ENCODE data around the gene PELI2.

The PELI2 gene

DNA sequence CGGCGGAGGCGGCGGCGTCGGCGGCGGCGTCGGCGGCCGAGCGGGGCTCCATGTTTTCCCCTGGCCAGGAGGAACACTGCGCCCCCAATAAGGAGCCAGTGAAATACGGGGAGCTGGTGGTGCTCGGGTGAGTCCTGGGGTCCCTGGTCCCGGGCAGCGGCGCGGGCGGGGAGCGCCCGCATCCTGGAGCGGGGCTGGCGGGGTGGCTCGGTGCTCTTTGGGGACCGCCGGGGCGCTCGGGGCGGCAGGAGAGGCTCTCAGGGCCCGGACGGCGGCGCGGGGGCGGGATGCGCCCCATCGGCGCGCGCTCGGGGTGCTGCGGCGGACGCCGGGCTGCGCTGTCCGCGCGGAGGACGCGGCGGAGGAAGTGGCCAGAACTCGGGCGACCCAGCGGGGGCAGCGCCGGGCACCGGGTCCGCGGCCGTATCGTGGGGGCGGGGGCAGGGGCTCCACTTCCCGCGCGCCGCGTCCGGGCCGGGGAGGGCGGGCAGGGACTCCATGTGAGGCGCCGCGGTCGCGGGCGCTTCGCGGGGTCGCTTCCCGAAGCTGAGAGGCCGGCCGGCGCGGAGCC lies 485 bp downstream of the PELI2 start:
- DNase-seq = peak in 27 of 58 donors; percentile 18 to 64 (median 52)

DNA sequence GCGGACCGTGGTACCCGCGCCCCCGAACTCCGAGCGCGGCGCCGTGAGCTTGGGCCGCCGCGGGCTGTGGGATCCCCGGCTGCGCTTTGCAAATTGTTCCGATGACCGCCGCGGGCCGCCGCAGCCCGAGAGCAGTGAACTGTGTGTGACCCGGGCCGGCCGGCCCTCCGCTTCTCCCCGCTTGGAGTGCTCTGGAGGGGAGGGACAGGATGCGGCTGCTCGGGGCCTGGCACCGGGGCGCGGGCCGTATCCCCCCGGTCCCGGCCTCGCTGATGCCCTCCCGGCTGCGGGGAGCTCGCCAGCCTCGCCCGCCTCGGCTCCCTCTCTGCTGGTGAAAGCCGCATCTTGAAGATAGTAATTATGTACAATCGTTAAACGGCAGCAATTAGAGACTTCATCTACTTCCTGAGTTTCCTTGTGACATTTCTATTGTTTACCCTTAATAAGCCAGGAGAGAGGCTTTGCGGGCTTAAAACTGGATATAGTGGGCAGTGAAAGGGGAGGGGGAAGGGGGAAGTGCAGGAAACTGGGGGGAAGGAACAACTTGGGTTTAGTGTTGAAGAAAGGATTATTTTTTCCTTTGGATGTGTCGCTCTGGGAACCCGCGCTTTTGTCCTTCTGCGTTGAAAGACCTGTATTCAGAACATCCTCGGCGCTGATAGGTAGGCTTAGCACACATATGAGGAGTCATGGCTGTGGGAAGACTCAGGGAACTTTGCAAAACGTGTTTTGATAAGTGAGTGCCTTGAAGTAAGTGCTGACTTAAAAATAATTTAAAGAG lies 1.2 kb downstream of the PELI2 start:
- peak in 37 of 58 donors; percentile 9 to 64 (median 42) for DNase-seq

DNA sequence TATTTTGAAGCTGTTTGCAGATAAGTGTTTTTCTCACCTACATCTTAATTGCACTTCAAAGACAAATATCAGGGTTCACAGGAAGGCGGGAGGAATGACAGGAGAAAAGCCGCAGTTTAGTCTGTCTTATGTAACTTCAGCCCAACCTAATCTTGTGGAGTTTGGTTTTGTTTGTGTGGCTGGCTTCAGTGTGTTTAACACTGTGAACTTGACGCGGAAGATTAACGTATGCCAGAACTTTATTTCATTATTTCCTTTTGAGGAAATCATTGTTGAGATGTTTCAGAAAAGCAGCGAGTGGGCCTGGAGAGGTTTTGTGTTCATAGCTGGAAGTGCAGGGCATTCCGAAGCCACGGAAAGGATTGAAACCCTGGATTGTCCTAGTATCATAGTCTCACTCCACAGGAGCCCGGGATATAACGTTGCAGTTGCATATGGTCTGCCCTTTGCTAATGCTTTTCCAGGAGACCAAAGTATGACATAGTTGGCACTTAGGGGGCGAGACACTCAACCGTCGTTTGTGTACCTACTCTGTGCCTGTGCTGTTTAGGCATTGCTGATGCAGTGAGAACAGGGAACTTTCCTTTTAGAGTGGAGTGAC lies 2.0 kb downstream of the PELI2 start:
- peak in 1 of 58 donors; percentile 16 for DNase-seq

DNA sequence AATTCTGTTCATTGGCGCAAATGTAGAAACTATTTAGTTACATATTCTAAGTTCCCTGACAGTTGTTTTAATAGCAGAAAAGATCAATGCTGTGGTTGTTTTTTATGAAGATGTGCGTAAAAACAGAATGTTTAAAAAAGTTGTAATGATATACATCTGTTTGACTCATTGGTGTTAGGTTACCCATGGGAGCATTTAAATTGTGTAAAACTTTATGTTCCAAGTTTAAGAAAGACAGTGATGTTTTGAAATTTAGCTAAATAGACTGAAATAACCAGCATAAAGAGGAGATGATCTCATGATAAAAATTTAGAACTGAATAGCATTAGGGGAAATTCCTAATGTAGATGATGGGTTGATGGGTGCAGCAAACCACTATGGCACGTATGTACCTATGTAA lies 3.6 kb downstream of the PELI2 start:
- no peak for DNase-seq

DNA sequence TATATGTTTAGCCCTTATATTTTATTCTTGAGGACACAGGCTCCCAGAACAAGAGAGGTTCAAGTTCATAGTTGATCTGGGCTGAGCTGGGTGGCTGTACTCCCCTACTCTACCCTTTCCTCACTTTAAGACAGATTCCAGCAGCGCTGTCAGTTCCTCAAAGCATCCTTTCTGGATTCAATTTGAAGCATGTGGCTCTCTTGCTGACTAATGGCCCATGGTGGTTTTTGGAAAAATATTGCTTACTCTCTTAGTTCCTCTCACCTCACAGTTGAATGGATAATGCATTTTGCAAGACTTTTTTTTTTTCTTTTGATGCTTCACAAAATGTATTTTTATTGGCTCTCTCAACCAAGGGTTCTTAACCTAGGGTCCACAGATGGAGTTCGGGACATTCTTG lies 4.1 kb downstream of the PELI2 start:
- DNase-seq = no peak

DNA sequence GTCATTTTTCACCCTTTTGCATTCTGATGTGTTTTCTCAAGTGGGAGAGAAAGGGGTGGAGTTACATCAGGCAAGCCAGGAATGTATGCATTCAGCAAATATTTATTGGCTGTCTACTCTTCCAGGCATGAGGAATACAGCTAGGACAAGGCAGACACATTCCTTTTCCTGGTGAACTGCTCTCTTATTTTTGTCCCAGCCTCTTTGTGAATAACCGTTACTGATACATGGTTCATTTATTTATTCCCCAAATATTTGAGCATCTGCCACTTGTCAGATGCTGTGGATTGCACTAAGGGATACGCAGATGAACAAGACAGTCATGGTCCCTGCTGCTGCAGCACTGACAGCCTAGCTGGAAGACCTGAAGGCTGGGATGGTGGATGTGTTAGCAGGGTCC lies 6.1 kb downstream of the PELI2 start:
- no peak for DNase-seq

DNA sequence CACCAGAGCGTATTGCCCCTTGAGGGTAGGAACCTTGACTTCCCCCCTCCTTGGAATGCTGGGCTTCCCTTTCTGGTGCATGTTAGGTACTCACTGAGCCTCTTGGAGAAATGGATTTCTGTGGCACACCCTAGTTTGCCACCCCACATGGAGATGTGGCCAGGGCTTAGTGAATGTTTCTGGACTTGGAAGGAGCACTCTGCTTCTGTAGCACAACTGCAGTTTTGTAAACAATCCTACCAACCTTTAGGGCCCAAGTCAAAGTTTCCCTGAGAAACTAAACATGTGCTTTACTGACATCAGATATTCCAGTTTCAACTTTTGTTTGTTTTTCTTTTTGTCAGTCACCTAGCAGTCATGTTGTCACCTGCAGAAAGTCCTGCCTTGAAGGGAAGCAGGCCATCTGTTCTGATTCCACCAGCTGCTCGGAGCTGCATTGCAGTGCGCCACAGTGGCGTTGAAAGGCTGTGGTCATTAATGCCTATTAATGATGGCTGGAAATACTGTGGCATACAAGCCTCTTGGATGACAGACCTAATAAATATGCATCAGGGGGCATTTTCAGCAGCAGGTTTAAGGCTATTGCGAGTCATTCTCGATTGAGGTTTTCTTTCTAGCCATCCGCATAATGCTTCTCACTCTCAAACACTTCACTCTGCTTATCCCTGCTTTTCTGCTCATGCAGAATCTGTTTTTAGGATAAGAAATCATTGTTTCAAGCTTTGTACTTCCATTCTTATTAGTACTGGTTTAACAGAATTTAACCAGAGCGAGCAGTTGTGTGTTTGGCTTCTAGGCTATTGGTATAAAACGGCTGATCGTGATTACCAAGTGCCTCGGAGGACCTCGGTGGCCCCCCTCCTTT lies 7.8 kb downstream of the PELI2 start:
- DNase-seq = no peak

DNA sequence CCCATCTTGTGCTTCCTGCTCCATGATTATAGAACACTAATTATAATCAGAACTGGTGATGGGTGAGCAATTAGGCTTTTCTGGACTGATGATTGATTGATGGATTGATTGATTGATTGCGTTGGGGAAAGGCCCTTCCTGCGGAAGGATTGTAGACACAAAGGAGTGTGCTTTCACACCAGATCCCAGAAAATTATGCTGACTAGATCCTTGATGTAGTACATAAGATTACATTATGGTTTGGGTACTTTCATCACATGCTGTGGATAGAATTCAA lies 8.4 kb downstream of the PELI2 start:
- DNase-seq = no peak

DNA sequence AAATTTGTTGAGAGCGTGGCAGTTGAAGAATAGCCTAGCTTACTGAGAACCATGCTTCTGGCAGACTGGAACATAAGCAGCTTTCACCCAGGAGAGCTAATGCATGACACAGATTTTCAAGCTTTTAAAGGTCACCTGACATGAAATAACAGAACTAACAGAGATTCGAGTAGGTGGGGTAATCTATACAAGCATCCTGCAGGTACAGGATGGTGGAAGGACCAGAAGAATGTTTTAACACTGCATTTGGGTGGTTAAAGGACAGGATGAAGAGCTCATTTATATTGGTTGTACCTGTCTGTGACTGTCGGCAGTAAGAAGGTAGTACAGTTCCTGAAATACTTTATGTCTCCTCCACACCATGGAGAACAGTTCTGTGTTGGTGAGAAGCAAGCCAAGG lies 8.9 kb downstream of the PELI2 start:
- no peak for DNase-seq

DNA sequence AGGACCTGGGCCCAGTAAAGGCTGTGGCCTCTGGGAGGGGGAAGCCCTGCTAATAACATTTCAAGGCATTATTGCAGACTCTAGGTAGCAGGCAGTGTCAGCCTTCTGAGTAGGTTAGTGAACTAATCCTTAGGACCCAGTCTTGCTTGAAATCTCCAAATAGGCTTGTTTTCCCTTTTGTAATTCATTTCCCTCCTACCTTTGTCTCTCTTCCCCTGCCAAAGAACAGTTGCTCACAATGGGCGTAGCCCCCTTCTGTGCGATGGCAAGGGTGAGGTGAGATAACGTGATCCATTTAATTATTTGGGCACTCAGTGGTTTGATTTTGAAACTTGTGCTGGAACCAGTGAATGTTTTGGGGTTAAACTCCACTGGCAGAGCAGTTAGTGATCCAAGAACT lies 10.9 kb downstream of the PELI2 start:
- no peak for DNase-seq

DNA sequence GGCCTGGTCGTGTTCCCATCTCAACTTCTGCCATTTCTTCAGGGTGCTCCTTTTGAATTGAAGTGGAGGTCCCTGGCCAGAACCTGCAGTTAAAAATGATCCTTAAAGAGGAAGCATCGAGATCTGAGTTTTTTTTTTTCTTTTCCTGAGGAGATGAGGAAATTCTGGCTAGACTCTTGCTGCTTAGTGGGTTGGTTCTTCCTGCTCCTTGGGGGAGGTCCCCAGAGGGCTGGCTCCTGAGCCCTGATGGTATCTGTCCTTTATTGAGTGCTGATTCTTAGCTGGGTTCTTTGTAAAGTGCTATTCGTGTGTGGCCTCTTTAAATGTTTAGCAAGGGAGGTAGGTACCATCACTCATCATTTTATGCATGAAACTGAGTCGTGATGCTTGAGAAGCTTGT lies 11.7 kb downstream of the PELI2 start:
- DNase-seq = no peak

DNA sequence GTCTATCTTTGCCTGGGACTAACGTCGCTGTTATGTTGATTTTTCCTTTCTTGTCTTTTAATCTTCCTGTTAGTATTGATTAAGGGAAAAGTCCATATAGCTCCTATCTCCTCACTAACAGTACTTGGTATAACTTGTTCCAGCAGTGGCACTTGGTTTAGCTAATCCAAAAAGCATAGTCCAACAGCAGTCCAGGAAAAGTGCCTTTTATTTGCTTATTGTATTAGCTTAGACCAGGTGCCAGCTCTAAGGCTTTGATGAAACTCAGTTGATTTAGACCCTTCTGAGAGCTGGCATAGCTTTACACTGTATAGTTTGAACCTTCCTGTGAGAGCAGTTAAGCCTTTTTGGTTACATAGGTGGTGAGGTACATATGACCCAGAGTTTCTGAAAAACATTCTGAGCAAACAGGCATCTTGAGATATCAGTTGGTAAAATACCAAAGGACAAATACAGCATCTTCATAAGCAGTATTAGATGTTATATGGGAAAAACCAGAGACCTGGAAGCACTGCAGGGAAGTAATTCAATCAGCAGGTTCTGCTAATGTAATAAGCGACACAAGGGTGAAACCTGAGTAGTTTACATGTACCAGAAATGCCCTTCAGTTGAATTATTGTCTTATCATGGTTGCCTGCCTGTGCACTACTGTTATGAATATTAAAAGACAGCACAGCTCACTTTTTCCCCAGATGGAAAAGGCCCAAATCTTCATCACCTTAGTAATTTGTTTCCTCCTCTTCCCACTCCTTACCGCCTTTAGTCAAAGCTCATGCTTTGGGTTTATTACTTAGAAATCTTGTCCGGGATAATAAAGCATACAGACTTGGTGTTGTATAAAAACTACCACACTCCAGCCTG lies 13.0 kb downstream of the PELI2 start:
- no peak for DNase-seq

DNA sequence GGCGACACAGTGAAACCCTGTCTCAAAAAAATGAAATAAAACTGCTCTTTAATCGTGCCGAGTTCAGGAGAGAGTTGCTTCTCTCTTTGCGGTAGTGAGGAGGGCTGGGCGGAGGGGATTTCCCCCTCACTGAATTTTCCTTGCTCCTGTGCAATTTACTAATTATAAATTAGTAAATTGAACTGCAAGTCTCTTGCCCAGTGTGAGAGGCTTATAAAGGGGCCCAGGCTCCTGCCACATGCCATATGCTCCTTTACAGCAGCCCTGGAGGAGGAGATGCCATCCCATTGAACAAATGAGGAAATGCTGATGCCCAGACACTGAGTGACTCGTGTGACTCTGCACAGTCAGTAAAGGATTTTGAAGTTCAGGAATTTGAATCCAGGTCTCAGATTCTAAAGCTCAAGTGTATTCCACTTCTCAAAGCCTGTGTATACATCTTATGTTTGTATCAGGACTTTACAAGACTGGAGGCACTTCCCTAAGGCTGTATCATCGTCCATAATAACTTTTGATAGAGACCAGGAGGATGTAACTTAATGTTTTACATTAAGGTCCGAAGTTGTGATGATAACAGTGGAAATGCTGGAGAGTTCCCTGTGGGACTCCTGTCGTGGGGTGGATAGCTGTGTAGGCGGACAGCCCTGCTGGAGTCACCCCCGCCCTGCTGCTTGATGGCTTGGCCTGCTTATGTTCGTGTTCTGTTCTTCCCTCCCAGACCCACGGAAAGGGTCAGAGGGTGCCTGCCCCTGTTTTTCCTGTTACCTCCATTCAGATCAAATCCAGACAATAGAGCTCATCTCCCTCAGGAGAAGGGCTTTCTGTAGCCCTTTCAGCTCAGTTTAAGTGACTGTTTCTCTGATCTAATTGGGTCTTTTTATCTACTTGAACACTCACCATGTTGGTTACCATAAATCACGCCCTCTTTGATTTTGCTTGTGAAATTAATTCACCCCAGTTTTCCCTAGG lies 13.9 kb downstream of the PELI2 start:
- DNase-seq = no peak

DNA sequence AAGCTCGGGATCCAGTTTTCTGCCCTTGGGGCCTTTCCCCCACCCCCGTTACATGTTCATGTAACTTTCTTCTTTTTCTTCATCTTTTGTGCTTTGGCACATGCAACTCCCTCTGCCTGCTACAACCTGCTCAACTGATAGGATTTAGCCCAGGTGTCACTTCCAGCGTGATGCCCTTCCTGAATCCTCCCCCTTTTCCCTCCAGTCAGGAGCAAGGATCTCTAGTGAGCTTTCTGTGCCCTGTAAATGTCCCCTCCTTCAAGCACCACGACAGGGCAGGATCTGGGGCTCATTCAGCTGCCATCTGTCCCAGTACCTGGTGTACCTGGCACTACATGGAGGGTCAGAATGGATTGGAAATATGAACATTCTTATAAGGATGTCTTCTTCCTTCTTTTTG lies 15.3 kb downstream of the PELI2 start:
- DNase-seq = no peak

DNA sequence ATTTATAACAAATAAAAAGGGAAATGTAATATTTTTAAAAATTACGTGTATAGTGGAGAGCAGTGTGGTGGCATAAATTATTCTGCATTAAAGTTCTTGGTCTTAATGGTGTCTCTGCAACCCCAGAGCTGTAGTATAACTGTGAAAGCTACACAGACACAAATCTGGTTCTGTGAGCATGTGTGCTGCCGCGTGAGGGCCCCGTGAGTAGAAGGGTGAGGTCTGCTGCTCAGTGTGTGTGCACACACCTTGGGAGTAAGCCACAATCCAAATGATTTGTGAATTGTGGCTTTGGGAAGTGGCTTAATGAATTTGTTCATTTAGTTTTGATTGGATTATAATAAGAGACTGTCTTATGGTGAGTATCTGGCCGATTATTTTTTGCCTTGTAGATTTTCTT lies 16.8 kb downstream of the PELI2 start:
- DNase-seq = no peak

DNA sequence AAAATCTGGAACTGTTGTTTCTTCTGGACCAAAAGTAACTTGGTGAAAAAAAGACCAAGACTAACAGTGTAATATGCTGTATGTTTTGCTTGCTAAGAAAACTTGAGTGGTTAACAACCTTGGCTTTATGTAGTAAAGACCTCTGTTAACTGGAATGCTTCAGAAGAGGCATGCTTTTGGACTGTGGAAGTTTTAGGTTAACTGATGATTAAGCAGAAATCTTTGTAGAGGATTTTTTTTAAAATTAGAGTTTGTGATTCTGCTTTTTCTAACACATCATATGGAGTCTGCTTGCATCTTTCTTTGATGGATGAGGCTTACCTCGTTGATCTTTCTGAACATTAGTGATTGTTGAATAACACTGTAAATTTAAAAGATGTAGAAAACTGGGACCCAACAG lies 17.5 kb downstream of the PELI2 start:
- no peak for DNase-seq

DNA sequence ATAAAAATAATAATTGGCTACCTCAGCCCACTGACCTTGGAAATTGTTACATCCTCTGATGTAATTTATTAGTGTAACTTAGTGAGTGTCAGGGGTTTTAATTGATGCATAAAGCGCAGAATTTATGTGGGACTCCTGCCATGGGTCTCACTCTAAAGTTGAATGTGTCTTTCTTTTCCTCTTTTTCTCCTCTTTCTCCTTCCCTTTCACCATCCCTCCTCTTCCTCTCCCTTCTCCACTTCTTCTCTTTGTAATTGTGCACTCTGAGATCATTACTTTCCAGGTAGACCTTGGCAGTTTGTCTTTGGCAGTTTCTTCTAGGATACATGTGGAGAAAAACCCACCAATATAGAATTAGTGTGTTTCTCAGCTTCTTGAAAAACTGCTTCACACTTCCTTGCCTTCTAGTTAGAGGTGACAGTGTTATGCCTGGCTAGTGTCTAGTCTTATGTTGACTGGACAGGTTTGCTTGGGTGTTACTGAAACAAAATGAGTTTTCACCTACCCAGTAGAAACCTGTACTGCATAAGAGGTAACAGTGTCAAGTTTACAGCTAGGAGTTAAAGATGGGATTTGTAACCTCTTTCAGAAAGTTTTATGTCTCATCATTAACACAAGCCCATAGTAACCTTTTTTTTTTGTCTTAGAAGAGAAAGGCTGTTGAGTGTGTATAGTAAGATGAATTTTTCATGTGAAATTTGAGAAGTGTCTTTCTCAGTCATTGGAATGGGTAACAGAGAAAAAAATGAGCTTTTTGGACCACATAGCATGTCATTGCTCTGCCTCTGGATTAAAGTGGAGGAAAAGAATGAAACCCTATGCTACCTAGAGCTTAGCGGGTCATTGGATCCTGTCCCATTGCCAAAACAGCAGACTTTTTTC lies 18.6 kb downstream of the PELI2 start:
- DNase-seq = no peak

DNA sequence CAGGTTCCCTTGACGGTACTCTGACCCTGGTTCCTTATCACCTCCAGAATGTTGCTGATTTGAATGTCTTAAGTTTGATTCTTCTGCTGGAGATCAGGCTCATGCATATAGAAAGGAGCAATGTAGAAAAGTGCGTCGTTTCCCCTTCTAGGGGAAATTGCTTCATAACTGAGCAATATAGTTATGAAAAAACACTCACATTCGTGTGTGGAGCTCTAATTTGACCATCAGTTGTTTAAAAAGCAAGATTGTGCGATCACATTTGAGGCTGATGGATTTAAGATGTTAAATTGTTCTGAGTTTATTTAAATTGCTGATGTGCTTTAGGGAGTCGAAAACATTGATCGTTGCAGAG lies 19.2 kb downstream of the PELI2 start:
- no peak for DNase-seq

DNA sequence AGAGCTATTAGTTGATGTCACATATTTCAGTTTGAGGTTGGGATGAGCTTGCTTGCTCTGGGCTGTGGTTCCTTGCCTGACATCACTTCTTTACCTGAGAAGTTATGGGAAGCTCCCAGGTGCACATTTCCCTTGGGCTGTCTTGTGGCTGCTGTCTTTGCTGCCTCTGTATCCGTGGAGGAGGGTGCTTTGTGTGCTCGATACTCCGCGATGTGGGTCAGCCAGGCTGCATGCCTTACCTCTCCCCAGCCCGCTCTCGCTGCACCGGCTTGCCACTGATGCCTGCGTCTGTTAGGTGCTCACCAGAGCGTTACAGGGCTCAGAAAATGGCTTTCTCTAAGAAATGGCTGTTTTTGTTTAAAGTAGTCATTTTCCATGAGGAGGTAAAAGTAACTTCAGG lies 19.6 kb downstream of the PELI2 start:
- no peak for DNase-seq

Measured in anterior cingulate cortex (tissue), 58 donors.